ENCODE results near the gene GRIK5.

- TF ChIP-seq GATA3 (IDR thresholded peaks at IDR 0.05; ENCODE audit: low read depth, low read length) (no peak), GATA2 (IDR thresholded peaks at IDR 0.05; ENCODE audit: low read depth, low read length) (no peak)
Measured at GRCh38 chr19:42023121-42023942, 46.7 kb downstream of the GRIK5 start.

Data from SH-SY5Y (cell line).